Activated T-helper 1 cell treated with Interleukin-2 at 50 U/mL for 16 hours (primary cell): ENCODE data around the gene RFC5.
"Not testable (repeated sequence)": the region's sequence is repeated elsewhere in the genome, so short reads cannot be mapped to it uniquely, and the experiment has no call there.

Source experiments
- DNase-seq: peaks from one replicate; pipeline ENCODE4 v3.0.0-alpha.2; 2020; ENCODE audit warnings: low read depth

Gene RFC5

DNA sequence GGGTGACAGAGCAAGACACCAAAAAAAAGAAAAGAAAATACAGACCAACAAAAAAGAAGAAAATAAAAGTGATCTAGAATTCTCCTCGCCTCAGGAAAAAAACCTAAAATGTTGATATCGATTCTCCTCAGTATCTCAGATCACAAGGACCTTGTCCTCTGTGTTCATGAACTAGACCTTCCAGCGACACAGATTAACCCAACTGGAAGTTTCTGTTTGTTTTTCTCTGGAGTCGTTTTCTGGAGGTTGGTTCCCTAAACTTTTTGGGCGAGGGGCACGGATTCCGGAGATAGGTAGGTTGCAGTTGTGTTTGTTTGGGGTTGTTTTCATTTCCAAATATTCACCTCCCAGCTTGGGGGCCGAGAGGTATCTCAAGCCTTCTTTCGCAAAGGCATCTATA is 559 bp upstream of the RFC5 start:
- no peak for DNase-seq

DNA sequence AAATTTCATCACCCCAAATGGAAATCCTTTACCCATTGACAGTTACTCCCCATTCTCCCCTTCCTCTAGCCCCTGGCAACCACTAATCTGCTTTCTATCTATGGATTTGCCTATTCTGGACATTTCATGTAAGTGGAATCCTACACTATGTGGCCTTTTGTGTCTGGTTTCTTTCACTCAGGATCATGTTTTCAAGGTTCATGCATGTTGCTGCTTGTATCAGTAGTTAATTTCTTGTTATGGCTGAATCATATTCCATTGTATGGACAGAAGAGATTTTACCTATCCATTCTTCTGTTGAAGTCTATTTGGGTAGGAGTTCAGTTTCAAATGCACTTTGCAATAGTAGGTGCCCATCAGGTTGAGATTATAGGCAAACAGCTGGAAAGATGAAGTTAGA is 1.4 kb downstream of the RFC5 start:
- no peak for DNase-seq

DNA sequence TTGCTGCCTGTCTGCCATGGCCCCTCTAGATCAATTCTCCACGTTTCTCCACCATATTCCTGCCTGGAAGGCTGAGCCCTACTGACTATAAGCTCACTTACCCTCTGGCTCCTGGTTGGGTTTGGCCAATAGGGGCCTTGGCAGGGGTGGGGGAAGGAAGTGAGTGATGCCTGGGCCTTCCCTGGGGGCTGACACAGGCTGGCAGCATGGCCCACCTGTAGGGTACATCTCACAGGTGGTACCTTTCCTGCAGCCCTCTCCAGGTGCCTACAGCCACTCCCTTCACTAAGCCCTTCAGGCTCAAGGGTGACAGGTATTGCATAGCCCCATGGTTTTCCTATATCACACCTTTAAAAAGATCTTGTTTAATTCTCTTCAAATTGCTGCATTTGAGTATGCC is 3.5 kb downstream of the RFC5 start:
- no peak for DNase-seq

- DNase-seq, result not testable (repeated sequence)
Measured at GRCh38 chr12:118022097-118022727, 5.7 kb downstream of the RFC5 start.

DNA sequence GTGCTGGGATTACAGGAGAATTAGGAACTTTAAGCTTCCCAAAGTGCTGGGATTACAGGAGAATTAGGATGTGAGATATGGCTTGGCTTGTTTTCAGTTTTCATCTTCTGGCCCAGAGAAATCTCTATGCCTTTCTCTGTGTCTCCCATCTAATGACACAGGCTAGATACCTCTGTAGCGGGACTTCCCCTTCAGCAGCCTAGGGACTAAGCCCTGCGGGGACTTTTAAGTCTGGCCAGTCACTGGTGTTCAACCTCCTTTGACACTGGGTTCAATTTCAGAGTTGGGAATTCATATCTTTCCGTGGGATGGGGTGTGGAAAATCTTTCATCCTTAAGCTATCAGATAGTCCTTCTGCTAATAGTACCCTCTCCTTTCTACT is 6.2 kb downstream of the RFC5 start:
- no peak for DNase-seq

DNA sequence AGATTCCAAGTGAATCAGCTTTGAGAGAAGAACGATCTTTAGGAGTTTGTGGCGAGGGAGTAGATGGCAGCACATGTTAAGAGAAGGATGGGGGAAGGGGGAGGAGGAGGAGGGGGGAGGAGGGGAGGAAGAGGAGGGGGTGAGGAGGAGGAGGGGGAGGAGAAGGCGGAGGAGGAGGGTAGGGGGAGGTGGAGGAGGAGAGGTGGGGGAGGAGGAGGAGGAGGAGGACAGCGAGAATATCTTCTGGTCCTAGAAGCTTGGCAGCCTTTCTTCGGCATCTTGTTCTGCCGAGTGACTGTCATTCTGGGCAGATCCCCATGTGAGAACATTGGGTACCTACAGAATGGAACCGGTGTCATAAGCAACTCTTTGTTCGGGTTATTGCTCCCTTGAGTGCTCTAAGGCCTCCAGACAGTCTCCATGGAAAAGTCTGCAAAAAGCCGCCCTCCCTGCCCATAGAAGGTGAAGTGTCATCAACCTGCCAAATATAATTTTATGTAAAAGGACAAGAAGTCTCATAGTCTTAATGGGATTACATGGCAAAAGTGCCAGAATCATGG is 6.9 kb downstream of the RFC5 start:
- no peak for DNase-seq

GRCh38 chr12:118025168-118025567 is 8.7 kb downstream of the RFC5 start:
- no peak for DNase-seq

GRCh38 chr12:118029166-118029565 is 12.7 kb downstream of the RFC5 start:
- DNase-seq, result no peak

DNA sequence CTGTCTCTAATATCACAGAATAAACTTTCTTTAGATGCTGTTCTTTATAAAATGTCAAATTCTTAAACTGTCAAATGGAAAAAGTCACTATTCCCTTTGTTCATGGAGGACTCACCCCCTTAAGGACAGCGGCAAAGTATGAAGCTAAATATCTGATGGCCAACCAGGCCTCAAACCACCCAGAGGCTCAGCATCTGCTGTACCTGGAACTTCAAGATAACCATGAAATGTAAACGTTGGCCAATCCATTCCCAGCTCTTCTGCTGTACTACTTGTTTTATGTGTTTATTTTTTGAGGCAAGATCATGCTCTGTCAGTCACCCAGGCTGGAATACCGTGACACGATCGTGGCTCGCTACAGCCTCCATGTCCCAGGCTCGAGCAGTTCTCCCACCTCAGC is 15.7 kb downstream of the RFC5 start:
- DNase-seq, result no peak

DNA sequence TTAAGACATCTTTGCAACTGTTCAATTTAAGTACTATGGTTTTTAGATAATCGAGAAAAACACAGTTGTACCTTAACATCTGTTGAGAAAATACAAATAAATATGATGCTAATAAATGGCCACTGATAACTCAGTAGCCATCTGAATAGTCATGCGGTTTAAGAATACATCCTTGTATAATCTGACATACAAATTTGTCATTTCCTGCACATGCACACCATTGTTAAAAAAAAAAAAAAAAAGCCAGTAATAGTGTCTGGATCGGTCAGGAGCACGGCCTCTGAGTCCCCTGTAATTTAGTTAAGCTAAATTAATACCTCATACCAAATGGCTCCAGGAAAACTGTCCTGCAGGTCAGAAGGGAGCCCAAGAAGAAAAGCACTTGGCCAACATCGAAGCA is 16.8 kb downstream of the RFC5 start:
- DNase-seq, result no peak

- no peak for DNase-seq
Measured at GRCh38 chr12:118033902-118034301, 17.4 kb downstream of the RFC5 start.

- no peak for DNase-seq
Measured at GRCh38 chr12:118034429-118035189, 18.1 kb downstream of the RFC5 start.

- DNase-seq, result no peak
Measured at GRCh38 chr12:118035190-118036041, 18.9 kb downstream of the RFC5 start.

GRCh38 chr12:118036672-118037411 is 20.3 kb downstream of the RFC5 start:
- no peak for DNase-seq

DNA sequence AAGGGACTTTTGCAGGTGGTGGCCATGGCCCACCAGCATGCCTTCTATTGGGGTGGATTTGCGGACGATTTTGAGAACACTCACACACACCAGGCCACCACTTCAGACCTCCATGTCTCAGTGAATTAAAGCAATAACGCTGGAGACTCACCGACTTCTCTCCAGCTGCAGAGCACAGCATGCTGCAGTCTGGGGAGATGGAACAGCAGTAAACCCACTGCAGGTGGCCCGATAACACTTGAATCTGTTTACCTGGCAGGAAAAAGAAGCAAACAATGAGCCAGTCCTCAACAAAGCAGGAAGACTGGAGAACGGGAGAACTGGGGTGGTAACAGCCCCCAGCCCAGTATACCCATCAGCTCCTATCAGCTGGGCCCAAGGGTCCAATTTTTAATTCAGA is 21.6 kb downstream of the RFC5 start:
- no peak for DNase-seq

GRCh38 chr12:118042091-118042490 is 25.6 kb downstream of the RFC5 start:
- DNase-seq, result no peak

DNA sequence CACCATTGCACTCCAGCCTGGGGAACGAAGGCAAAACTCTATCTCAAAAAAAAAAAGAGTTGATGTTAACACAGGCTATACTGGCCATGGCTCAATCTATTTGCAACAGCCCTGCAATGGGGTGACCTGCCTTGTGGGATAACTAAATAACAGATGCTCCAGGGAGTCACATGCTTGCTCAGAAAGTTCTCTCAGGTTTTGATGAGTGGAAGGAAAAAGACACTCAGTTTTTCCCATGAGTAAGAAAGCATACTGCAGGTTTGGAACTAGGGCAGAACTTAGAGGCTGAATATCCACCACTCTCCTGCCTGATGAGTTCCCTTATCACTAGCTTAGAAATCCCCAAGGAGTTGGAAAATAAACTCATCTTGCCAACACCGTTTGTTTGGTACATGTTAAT is 27.6 kb downstream of the RFC5 start:
- no peak for DNase-seq

DNA sequence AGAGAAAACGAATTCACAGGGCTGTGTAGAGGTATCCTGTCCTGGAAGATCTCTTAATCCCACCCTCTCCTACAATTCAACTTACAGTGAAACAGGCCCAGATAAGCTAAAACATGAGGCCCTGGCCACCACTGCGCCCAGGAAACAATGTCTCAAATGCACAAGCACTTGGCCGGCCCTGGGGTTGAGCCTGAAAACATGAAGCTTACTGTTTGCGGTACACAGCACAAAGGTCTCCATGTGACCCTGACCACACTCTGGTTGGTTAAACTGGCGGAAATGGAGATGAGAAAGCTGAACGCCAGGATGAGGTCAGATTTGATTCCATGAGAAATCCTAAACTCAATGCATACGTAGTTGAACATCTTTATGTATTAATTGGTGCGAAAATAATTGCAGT is 28.1 kb downstream of the RFC5 start:
- no peak for DNase-seq

GRCh38 chr12:118046430-118046829 is 29.9 kb downstream of the RFC5 start:
- DNase-seq, result no peak

DNA sequence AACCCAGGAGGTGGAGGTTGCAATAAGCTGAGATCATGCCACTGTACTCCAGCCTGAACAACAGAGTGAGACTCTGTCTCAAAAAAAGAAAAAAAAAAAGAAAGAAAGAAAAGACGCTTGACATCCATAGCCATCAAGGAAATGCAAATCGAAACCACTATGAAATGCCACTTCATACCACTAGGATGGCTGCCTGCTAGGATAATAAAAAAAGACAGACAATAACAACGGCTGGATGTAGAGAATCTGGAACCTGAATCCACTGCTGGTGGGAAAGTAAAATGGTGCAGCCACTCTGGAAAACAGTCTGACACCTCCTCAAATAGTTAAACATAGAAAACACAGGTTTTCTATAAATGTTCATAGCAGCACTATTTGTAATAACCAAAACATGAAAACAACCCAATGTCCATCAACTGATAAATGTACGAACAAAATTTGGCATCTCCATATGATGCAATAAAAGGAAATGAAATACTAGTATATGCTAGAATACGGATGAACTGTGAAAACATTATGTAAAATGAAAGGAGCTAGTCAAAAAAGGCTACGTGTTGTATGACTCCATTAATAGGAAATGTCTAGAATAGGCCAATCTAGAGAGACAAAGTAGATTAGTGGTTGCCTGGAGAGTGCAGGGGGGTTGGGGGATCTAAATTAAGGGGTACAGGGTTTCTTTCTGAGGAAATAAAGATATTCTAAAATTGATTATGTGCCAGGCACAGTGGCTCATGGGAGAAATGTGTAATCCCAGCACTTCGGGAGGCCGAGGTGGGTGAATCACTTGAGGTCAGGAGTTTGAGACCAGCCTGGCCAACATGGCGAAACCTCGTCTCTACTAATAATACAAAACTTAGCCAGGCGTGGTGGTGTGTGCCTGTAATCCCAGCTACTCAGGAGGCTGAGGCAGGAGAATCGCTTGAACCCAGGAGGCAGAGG is 34.7 kb downstream of the RFC5 start:
- DNase-seq, result no peak
